Activated CD8-positive, alpha-beta memory T cell treated with anti-CD3 and anti-CD28 coated beads, Interleukin-2, amount 50 U/mL, for 24 hours (primary cell): Measurements from ENCODE around the gene ZNF846.
"Not testable (repeated sequence)": the region's sequence is repeated elsewhere in the genome, so short reads cannot be mapped to it uniquely, and the experiment has no call there.

ENCODE experiments used
- DNase-seq: peaks from one replicate; pipeline ENCODE4 v3.0.0-alpha.2; 2020; ENCODE audit errors: extremely low read depth

ZNF846 gene

GRCh38 chr19:9768175-9769112 is at the start of gene ZNF846:
TSS of gene ZNF846 (minus strand) at chr19:9768738. CDS start at chr19:9764950, 3,788 bp downstream.
- peak; percentile 81 for DNase-seq

- DNase-seq: no peak
Observed at GRCh38 chr19:9818175-9818733, 49.7 kb upstream of the ZNF846 start.

DNA sequence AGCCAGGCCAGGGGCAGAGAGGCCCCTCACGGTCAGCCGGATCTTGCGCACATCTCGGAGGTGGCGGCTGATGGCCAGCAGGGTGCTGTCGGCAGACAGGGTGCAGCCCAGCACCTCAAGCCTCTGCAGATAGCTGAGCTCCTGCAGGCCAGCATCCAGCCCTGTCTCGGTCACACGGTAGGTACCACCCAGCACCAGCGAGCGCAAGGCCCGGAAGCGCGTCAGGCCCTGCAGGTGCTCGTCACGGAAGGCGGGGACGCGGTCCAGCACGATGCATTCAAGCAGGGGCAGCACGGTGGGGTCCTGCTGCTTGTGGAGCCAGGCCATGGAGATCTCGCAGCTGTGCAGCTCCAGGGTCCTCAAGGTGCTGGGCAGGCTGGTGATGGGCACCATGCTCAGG is 42.6 kb upstream of the ZNF846 start:
- no peak for DNase-seq

GRCh38 chr19:9808855-9809824 is 40.6 kb upstream of the ZNF846 start:
- no peak for DNase-seq

DNA sequence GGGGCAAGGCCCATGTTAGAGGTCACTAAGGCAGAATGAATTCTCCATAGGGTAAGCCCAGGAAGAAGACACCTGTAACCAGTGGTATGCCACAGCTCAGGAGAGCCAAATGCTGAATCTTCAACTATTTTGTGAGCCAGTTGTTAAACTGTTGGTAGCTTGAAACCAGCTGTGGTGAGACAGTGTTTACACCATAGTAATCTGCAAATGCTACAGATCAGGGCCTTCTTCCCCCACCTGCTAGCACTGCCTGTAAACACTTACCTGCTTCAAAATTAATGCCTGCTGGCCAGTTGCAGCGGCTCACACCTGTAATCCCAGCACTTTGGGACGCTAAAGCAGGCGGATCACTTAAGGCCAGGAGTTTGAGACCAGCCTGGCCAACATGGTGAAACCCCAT is 38.3 kb upstream of the ZNF846 start:
- DNase-seq: no peak

DNA sequence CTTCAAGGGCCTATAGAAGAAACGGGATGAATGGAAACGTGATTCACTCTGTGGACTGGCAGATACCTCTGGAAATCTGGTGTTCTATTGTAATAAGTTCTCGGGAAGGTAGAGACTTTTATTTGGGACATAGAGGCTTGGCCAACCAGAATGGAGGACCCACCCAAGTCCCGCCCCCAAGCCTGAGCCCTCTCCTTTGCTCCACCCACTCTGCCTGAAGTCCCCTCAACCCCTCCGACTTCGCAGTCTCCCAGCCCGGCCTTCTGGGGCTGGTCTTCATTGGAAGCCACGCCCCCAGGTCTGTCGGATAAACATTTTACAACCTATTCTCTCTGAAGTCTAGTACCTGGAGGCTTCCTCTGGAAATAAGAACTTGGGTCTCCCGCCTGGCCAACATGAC is 33.4 kb upstream of the ZNF846 start:
- DNase-seq: no peak

- no peak for DNase-seq
Observed at GRCh38 chr19:9799162-9799561, 30.6 kb upstream of the ZNF846 start.

GRCh38 chr19:9797871-9798270 is 29.3 kb upstream of the ZNF846 start:
- DNase-seq: no peak

- DNase-seq: peak; percentile 66
Observed at GRCh38 chr19:9796113-9796773, 27.7 kb upstream of the ZNF846 start.

DNA sequence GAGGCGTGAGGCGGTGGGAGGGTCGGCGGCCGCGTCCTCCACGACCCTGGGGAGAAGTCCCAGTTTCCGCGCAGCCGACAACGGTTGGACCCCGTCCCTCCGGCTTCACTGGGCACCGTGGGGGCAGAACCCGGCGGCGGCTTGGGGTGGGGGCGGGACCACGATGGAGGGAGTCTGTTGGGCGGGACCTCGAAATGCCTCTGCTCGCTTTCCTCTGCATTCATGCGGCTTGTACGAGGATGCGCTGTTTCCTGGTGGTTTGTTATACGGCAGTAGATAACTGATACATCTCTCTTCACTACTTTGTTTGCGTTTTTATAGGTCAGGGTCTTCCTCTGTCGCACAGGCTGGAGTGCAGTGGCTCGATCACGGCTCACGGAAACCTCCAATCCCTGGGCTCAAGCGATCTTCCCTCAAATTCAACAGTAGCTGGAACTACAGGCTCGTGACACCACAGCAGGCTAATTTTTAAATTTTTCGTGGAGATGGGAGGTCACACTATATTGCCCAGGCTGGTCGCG is 24.6 kb upstream of the ZNF846 start:
- no peak for DNase-seq

GRCh38 chr19:9792206-9793070 is 23.9 kb upstream of the ZNF846 start:
- peak; percentile 84 for DNase-seq

DNA sequence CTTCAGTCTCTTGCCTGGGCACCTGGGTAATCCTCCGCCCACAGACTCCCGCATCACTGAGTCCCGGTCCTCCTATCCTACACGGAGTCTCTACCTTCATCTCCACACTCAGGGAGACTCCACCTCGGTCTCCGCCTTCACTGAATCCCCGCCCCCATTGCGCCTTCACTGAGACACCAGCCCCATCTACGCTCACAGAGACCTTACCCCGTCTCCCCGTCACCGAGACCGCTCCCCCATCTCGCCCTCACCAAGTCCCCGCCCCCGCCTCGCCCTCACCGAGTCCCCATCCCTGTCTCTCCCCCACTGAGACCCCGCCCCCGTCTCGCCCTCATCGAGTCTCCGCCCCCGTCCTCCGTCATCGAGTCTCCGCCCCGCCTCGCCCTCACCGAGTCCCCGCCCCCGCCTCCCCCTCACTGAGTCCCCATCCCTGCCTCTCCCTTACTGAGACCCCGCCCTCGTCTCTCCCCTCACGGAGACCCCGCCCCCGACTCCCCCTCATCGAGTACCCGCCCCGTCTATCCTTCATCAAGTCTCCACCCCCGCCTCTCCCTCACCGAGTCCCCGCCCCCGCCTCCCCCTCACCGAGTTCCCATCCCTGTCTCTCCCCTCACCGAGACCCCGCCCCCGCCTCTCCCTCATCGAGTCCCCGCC is 23.1 kb upstream of the ZNF846 start:
- peak; percentile 79 for DNase-seq

GRCh38 chr19:9791073-9791367 is 22.5 kb upstream of the ZNF846 start:
- not testable (repeated sequence) for DNase-seq

DNA sequence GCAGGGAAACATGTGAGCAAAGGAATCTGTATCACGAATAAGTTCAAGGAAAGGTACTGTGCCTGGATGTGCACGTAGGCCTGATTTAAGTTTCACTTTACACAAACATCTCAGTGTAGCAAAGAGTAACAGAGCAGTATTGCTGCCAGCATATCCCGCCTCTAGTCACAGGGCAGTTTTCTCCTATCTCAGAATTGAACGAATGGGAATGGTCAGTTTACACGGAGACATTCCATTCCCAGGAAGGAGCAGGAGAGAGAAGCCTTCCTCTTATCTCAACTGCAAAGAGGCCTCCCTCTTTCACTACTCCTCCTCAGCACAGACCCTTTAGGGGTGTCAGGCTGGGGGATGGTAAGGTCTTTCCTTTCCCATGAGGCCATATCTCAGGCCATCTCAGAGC is 21.0 kb upstream of the ZNF846 start:
- not testable (repeated sequence) for DNase-seq

DNA sequence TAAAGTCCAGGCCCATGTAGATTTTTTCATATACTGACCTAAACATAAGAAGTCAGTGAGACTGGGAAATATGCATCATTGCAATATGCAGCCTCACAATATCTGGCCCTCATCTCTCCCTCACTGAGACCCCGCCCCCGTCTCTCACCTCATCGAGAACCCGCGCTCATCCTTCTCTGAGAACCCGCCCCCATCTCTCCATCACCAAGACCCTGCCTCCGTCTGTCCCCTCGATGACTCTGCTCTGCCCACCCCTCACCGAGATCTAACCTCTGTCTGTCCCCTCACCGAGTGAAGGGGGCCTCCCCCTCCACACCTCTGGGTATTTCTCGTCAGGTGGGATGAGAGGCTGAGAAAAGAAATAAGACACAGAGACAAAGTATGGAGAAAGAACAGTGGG is 20.5 kb upstream of the ZNF846 start:
- DNase-seq: no peak

DNA sequence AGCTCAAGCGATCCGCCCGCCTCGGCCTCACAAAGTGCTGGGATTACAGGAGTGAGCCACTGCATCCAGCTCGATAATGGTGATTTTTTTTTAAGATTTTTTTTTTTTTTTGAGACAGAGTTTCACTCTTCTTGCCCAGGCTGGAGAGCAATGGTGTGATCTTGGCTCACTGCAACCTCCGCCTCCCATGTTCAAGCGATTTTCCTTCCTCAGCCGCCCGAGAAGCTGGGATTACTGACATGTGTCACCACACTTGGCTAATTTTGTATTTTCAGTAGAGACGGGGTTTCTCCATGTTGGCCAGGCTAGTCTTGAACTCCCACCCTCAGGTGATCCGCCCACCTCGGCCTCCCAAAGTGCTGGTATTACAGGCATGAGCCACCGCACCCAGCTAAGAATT is 20.1 kb upstream of the ZNF846 start:
- not testable (repeated sequence) for DNase-seq

DNA sequence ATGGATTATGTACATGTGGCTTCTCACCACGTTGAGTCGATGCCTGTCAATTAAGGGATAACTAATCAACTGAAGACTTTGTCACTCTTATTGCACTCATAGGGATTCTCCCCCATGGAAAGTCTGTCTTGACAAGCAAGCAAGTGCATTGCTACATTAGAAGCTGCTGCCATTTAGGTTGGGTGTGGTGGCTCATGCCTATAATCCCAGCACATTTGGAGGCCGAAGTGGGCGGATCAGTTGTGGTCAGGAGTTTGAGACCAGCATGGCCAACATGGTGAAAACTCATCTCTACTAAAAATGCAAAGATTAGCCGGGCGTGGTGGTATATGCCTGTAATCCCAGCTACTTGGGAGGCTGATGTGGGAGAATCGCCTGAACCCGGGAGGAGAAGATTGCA is 18.3 kb upstream of the ZNF846 start:
- DNase-seq: no peak

DNA sequence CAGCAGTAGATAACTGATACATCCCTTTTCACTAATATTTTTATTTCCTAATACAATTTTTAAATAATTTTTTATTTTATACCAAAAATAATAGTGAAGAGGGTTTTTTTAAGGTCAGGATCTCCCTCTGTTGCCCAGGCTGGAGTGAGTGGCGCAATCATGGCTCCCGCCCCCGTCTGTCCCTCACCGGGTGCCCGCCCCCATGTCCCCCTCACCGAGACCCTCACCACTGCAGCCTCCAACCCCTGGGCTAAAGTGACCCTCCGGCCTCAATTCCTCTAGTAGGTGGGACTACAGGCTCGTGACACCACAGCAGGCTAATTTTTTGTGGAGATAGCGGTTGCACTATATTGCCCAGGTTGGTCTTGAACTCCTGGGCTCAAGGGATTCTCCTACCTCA is 17.8 kb upstream of the ZNF846 start:
- DNase-seq: no peak

DNA sequence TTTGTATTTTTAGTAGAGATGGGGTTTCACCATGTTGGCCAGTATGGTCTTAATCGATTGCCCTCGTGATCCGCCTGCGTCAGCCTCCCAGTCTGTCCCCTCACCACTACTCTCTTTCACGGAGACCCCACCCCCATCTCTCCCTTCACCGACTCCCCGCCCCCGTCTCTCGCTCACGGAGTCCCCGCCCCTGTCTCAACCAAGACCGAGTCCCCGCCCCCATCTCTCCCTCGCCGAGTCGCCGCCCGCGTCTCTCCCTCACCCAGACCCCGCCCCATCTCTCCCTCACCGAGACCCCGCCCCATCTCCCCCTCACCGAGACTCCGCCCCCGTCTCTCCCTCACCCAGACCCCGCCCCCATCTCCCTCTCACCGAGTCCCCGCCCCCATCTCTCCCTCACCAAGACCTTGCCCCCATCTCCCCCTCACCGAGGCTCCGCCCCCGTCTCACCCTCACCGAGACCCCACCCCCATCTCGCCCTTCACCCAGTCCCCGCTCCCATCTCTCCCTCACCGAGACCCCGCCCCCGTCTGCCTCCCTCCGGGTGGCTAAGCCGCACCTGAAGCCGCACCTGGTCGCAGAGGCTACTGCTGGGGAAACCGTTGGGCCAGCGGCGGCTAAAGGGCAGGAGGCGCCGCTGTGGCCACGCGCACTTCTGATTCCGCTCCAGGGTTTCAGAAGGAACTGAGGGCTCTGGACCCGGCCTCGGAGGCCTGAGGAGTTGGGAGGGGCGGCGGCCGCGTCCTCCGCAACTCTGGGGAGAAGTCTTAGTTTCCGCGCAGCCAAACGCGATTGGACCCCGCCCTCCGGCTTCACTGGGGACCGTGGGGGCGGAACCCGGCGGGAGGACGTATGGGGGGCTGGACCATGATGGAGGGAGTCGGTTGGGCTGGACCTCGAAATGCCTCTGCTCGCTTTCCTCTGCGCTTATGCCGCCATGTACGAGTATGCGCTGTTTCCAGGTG is 17.1 kb upstream of the ZNF846 start:
- peak; percentile 88 for DNase-seq
